PC-9 (cell line): Measurements from ENCODE around the gene DYSF. TPM values are rescaled to one million over a fixed set of nuclear protein-coding genes. Genes with fewer than 3 reads are reported as not detected.

Experiments used
- BruUV-seq: library from RNA; stranded (reverse); fragments of 400-500 nt; replicated peaks from 2 replicates; lab custom pipeline; 2021; lab: Mats Ljungman, UMichigan
- CTCF ChIA-PET: fragments of 300-600 bp; sonication (Branson Sonifier 250); formaldehyde crosslinking; loops from one replicate; lab custom pipeline; 2022; ENCODE audit warnings: antibody characterized with exemption; lab: Charles Lee
- POLR2A ChIA-PET: fragments of 300-600 bp; sonication (Branson Sonifier 250); formaldehyde crosslinking; loops from one replicate; lab custom pipeline; 2022; ENCODE audit warnings: antibody characterized with exemption; ENCODE audit not compliant: unreplicated experiment; lab: Charles Lee
- DNase-seq, 2 experiments: peaks; one replicate each; pipeline versions ENCODE4 v3.0.0 to v3.0.0-alpha.2; 2015 to 2022; ENCODE audit warnings: mixed read lengths in 1 of 2
- H2AFZ ChIP-seq: fragments of 200-600 bp; sonication (generic); 2 replicates; pipeline ENCODE4 v1.8.1; 2017; ENCODE audit warnings: antibody characterized with exemption
- H3F3A ChIP-seq: fragments of 200-600 bp; sonication (generic); 2 replicates; pipeline ENCODE4 v1.8.1; 2017; ENCODE audit warnings: antibody characterized with exemption, mild to moderate bottlenecking, low read depth; ENCODE audit not compliant: insufficient read depth
- H3K27ac ChIP-seq: fragments of 200-600 bp; sonication (generic); 2 replicates; pipeline ENCODE4 v1.6.1; 2016; ENCODE audit warnings: mixed run types
- H3K27me3 ChIP-seq: fragments of 200-600 bp; sonication (generic); 2 replicates; pipeline ENCODE4 v1.6.1; 2016; ENCODE audit warnings: low read depth, mixed run types; ENCODE audit not compliant: insufficient read depth
- H3K36me3 ChIP-seq: fragments of 200-600 bp; sonication (generic); 2 replicates; pipeline ENCODE4 v1.6.1; 2016; ENCODE audit warnings: low read depth, mixed run types
- H3K4me1 ChIP-seq: fragments of 200-600 bp; sonication (generic); replicated peaks from 2 replicates; pipeline ENCODE4 v1.6.1; 2016; ENCODE audit warnings: mixed run types; ENCODE audit not compliant: insufficient read depth
- H3K4me2 ChIP-seq: fragments of 200-600 bp; sonication (generic); 2 replicates; pipeline ENCODE4 v1.6.1; 2017; ENCODE audit warnings: mixed run types
- H3K4me3 ChIP-seq: fragments of 200-600 bp; sonication (generic); 2 replicates; pipeline ENCODE4 v1.6.1; 2016; ENCODE audit warnings: mixed run types
- H3K79me2 ChIP-seq: fragments of 200-600 bp; sonication (generic); 2 replicates; pipeline ENCODE4 v1.6.1; 2017; ENCODE audit warnings: low read depth, mixed run types
- H3K9me2 ChIP-seq: fragments of 200-600 bp; sonication (generic); 2 replicates; pipeline ENCODE4 v1.8.1; 2017; ENCODE audit warnings: mild to moderate bottlenecking; ENCODE audit not compliant: insufficient read depth
- H3K9me3 ChIP-seq: fragments of 200-600 bp; sonication (generic); 2 replicates; pipeline ENCODE4 v1.8.1; 2016; ENCODE audit warnings: low read depth; ENCODE audit not compliant: insufficient read depth
- H4K20me1 ChIP-seq: fragments of 200-600 bp; sonication (generic); 2 replicates; pipeline ENCODE4 v1.8.1; 2017; ENCODE audit not compliant: insufficient read depth
- EZH2 ChIP-seq: fragments of 200-600 bp; sonication (generic); IDR thresholded peaks from 2 replicates; pipeline ENCODE4 v1.8.0; 2017; ENCODE audit warnings: antibody characterized with exemption, low read depth
- intact Hi-C: fragments of 100-400 bp; cut with micrococcal nuclease; formaldehyde crosslinking; loops from one replicate; pipeline ENCODE4 v1.10.0; 2022; ENCODE audit not compliant: unreplicated experiment
- total RNA-seq: library from RNA; stranded (reverse); gene quantifications from 2 replicates; pipeline ENCODE4 v1.2.3, GENCODE V29; 2021
- TF ChIP-seq, protein P1 (sequence below): fragments of 200-600 bp; sonication (generic); conservative IDR thresholded peaks from 2 replicates; pipeline ENCODE4 v1.6.1; 2017; ENCODE audit warnings: mixed run types, antibody characterized with exemption, mild to moderate bottlenecking, moderate library complexity

DYSF gene
- total RNA-seq, 1 experiment from 2014 or later = 12.2 TPM

DNA sequence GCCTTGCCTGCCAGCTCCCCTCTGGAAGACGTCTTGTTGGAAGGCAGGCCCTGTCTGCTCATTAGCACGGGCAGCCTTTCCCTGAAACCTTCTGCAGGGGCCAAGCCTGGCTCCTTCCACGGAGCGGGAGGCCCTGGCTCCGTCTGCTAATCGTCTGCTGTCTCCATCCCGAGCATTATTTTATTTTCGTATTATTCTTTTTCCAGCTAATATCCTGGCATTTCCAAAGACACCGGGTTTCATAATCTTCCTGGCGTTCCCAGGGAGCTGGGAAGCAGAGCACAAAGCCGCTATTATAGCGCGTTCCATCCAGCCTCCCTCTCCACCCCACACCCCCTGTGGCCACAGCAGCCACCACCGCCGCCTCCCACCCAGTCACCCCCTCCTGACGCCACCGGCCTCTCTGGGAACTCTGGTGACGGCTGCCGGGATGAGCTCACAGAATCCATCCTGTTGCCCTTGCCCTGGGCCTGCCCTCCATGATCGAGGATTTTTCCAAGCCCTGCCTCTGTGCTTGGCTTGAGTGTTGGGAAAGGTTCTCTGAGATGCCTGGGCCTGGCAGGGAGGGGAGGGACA is 125.5 kb downstream of the DYSF start:
- no TSS peak for BruUV-seq
- no peak for TF ChIP-seq EZH2
- TF ChIP-seq, protein P1, sequence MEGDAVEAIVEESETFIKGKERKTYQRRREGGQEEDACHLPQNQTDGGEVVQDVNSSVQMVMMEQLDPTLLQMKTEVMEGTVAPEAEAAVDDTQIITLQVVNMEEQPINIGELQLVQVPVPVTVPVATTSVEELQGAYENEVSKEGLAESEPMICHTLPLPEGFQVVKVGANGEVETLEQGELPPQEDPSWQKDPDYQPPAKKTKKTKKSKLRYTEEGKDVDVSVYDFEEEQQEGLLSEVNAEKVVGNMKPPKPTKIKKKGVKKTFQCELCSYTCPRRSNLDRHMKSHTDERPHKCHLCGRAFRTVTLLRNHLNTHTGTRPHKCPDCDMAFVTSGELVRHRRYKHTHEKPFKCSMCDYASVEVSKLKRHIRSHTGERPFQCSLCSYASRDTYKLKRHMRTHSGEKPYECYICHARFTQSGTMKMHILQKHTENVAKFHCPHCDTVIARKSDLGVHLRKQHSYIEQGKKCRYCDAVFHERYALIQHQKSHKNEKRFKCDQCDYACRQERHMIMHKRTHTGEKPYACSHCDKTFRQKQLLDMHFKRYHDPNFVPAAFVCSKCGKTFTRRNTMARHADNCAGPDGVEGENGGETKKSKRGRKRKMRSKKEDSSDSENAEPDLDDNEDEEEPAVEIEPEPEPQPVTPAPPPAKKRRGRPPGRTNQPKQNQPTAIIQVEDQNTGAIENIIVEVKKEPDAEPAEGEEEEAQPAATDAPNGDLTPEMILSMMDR = no peak
- H3K27me3 ChIP-seq = no peaks in the 10 kb centered on the region
- H2AFZ ChIP-seq = no peak overlapping the region
- H3K36me3 ChIP-seq = no peaks in the 10 kb centered on the region
- ChIA-PET POLR2A (no interaction called here), CTCF (no interaction called here)
- H3K79me2 ChIP-seq = no peaks in the 10 kb centered on the region
- H3F3A ChIP-seq = no peaks in the 10 kb centered on the region
- H4K20me1 ChIP-seq = no peaks in the 10 kb centered on the region
- intact Hi-C loops = no loop called here
- no peak for DNase-seq
- H3K9me2 ChIP-seq = no peaks in the 10 kb centered on the region
- H3K4me3 ChIP-seq = no peak overlapping the region
- H3K27ac ChIP-seq = no peak overlapping the region
- H3K9me3 ChIP-seq = no peaks in the 10 kb centered on the region
- no peaks in the 10 kb centered on the region for H3K4me1 ChIP-seq
- no peak overlapping the region for H3K4me2 ChIP-seq

DNA sequence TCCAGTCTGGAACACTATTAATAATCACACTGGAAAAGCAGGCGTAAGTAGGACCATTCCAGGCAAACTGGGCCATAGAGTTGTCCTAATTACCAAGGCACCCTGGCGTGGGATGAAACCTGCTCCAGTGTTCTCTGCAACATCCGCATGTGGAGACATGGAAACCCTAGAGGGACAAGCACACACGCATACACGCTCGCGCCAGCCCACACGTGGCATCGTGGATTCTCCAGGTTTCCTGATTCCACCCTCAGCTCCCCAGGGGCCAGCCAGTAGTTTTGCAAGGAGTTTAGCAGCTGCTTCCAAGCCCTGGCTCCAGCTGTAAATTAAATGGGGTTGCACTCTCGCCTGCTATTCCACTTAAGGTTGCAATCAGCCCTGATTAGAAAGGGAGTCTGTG is 127.7 kb downstream of the DYSF start:
- TF ChIP-seq, protein P1 = no peak
- TF ChIP-seq EZH2 = no peak
- POLR2A ChIA-PET = no interaction called here
- Histone ChIP-seq H3K4me2 (no peak overlapping the region), H3K79me2 (no peaks in the 10 kb centered on the region), H3K9me3 (no peaks in the 10 kb centered on the region), H4K20me1 (no peaks in the 10 kb centered on the region), H2AFZ (no peak overlapping the region), H3K9me2 (no peaks in the 10 kb centered on the region), H3K4me3 (no peak overlapping the region), H3K27me3 (no peaks in the 10 kb centered on the region), H3K4me1 (no peaks in the 10 kb centered on the region), H3K27ac (no peak overlapping the region), H3F3A (no peaks in the 10 kb centered on the region), H3K36me3 (no peaks in the 10 kb centered on the region)
- DNase-seq = no peak
- no TSS peak for BruUV-seq
- CTCF ChIA-PET = no interaction called here
- intact Hi-C loops = no loop called here

DNA sequence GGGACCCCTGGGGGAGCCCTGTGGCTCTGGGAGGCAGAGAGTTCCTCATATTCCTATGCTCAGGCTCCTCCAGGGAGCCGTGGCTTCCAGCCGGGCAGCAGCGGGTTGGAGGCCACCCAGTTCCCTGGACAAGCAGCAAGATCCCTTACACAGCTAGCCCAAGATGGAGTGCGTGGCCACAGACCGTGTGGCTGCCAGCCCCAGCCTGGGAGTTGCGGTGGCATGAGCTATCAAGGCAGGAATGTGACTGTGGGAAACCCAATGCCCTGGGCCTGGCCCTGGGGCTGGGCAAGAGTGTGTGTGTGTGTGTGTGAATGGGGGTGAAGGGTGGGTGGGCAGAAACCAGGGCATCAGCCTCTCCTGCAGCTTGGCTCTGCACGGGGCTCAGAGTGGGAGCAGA is 130.5 kb downstream of the DYSF start:
- no peaks in the 10 kb centered on the region for H3F3A ChIP-seq
- POLR2A ChIA-PET = no interaction called here
- no peaks in the 10 kb centered on the region for H3K36me3 ChIP-seq
- TF ChIP-seq, protein P1 = no peak
- no peak for TF ChIP-seq EZH2
- no peaks in the 10 kb centered on the region for H3K79me2 ChIP-seq
- H3K4me1 ChIP-seq = no peaks in the 10 kb centered on the region
- no peaks in the 10 kb centered on the region for H3K9me3 ChIP-seq
- H3K27ac ChIP-seq = no peak overlapping the region
- no peak overlapping the region for H2AFZ ChIP-seq
- H3K4me2 ChIP-seq = no peak overlapping the region
- intact Hi-C loops = no loop called here
- H3K9me2 ChIP-seq = no peaks in the 10 kb centered on the region
- no peaks in the 10 kb centered on the region for H4K20me1 ChIP-seq
- BruUV-seq = no TSS peak
- no peak for DNase-seq
- H3K4me3 ChIP-seq = no peak overlapping the region
- CTCF ChIA-PET = no interaction called here
- H3K27me3 ChIP-seq = no peaks in the 10 kb centered on the region
